Epithelial cell of proximal tubule (primary cell): ENCODE data around the gene KCNK16. TPM values are rescaled to one million over a fixed set of nuclear protein-coding genes. Genes with fewer than 3 reads are reported as not detected.

Experiments used
- DNase-seq: peaks from one replicate; pipeline ENCODE4 v3.0.0-alpha.2; 2011; ENCODE audit warnings: low read depth
- H3K4me3 ChIP-seq: 2 replicates; pipeline ENCODE4 v1.5.1; 2011; ENCODE audit warnings: low read depth, mild to moderate bottlenecking, low read length
- CTCF ChIP-seq: conservative IDR thresholded peaks from 2 replicates; pipeline ENCODE4 v1.5.1; 2012; ENCODE audit warnings: low read depth, mild to moderate bottlenecking, low read length
- total RNA-seq: library from RNA; depleted of rRNA; stranded (reverse); fragments of >200 nt; gene quantifications from 2 replicates; pipeline ENCODE4 v1.2.3, GENCODE V29; 2015

The KCNK16 gene
- total RNA-seq, 1 donor from 2014 or later: not detected

DNA sequence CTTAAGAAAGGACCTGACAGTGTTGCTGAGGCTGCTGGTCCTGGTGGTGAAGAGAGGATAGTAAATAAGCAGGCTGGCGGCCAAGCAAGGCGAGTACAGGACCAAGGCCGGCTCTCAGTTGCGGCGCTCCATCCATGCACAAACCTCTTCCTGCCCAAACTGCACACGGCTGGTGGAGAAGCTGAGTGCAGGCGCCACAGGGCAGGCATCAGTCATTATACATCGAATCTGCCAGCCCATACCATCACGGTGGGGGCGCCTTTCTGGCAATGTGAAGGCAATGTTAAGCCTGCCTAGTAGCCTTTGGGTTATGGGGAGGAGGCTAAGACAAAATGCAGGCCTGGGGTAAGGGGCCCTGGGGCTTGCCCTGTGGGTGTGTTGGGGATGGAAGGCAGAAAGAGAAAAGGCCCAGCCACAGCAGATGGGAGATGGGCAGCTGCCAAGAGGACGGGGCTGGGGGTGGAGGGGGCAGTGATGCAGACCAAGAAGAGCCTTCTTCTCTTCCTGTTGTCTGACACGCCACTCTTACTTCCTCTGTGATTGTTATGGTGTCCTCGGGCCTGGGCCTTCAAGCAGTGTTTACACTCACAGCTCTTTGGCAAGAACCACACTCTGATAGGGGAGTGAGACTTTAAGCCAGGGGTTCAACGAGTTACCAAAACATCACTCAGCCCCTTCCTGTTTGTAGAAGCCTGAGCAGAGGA lies 20.3 kb upstream of the KCNK16 start:
- H3K4me3 ChIP-seq: no peak overlapping the region
- TF ChIP-seq CTCF: no peak
- DNase-seq: no peak

GRCh38 chr6:39341937-39342336 lies 19.4 kb upstream of the KCNK16 start:
- TF ChIP-seq CTCF: no peak
- no peak for DNase-seq
- no peak overlapping the region for H3K4me3 ChIP-seq

DNA sequence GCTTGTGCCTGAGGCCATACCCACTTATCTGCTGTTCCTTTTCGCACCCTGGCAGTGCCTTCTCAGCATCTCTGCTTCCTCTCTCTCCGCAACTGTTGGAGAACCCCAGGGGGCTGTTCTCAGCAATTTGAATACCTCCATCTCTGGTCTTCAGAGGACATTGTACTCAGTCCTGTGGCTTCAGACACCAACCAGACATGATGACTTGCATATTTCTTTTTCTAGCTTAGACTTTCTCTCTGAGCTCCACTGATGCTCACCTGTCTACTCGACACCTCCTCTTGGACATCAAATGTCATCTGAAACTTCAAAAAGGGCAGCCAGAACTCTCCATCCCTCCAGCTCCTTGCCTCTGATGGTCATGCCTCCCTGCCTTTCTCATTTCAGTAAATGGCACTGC lies 18.9 kb upstream of the KCNK16 start:
- TF ChIP-seq CTCF: no peak
- no peak for DNase-seq
- H3K4me3 ChIP-seq: no peak overlapping the region

- no peak for DNase-seq
- H3K4me3 ChIP-seq: no peak overlapping the region
- no peak for TF ChIP-seq CTCF
Measured at GRCh38 chr6:39339868-39340550, 17.5 kb upstream of the KCNK16 start.

DNA sequence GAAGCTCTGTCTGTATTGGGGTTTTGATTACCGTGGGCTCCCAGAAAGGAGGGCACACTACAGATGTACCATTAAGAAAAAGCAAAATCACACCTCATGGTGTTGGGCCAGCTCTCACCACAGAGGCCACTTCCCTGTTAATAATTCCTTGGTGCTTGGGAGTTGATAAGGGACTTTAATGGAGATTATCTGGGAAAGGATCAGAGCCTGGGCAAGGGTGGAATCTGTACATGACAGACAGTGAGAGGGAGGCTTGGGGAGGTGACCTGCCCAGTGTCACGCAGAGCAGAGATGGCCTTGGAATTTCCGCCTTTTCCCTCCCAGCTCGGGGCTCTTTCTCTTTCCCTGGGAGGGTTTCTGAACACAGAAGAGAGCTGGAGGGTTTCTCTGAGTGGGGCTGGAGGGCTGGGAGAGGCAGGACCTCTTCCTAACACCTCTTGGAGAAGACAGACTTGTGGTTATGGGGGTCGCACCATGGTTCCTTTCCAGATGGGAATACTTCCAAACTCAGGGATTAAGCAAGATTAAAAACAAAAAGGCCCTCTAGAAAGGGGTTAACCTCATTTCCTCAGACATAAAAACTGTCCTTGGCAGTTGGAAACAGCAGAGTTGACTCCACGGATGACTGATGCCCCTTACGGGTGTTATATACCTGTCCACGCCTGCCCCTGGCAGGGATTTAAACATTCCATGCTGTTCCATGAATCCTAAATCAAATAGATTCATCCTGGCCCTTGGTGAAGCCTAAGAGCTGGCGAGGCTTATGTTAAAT lies 16.8 kb upstream of the KCNK16 start:
- DNase-seq: no peak
- no peak for TF ChIP-seq CTCF
- no peak overlapping the region for H3K4me3 ChIP-seq

DNA sequence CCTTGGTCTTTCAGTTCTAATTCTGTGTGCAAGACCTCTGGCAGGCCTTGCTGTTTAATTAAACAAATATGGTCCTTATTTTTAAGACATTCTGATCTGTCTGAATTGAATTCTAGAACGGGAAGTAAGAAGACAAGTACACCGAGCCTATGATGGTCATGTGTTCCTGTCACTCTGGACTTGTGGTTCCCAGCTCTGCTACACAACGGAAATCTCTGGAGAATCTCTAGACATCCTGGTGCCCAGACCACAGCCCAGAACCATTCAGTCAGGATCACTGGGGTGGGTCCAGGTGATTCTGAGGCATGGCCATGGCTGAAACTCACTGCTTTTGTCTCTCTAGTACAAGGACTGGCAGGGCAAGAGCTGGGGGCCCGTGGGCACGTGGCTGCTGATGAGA lies 15.9 kb upstream of the KCNK16 start:
- no peak for DNase-seq
- no peak for TF ChIP-seq CTCF
- no peak overlapping the region for H3K4me3 ChIP-seq
